ENCODE results near the gene CIDEC.

DNA sequence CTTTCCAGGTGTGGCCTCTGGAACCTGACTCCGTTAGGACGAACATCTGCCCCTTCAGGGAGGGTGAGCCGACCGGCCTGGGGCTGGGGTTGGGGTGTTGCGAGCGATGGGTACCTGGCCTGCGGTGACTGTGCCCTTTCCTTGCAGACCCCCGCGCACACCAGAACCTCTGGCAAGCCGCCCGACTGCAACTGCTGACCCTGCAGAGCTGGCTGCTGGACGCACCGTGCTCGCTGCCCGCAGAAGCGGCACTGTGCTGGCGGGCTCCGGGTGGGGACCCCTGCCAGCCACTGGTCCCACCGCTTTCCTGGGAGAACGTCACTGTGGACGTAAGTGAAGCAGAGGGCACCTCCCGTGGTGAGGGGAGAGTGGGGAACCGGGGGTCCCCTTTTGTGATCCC is 48.1 kb upstream of the CIDEC start:
- TF ChIP-seq, protein P1, sequence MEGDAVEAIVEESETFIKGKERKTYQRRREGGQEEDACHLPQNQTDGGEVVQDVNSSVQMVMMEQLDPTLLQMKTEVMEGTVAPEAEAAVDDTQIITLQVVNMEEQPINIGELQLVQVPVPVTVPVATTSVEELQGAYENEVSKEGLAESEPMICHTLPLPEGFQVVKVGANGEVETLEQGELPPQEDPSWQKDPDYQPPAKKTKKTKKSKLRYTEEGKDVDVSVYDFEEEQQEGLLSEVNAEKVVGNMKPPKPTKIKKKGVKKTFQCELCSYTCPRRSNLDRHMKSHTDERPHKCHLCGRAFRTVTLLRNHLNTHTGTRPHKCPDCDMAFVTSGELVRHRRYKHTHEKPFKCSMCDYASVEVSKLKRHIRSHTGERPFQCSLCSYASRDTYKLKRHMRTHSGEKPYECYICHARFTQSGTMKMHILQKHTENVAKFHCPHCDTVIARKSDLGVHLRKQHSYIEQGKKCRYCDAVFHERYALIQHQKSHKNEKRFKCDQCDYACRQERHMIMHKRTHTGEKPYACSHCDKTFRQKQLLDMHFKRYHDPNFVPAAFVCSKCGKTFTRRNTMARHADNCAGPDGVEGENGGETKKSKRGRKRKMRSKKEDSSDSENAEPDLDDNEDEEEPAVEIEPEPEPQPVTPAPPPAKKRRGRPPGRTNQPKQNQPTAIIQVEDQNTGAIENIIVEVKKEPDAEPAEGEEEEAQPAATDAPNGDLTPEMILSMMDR (conservative IDR thresholded peaks at IDR 0.05): no peak
- no peak for TF ChIP-seq ZFX (IDR thresholded peaks at IDR 0.05)

Measured in C4-2B (cell line).